ENCODE results near the gene HIGD2A. TPM values are rescaled to one million over a fixed set of nuclear protein-coding genes. Genes with fewer than 3 reads are reported as not detected.

Gene HIGD2A, protein sequence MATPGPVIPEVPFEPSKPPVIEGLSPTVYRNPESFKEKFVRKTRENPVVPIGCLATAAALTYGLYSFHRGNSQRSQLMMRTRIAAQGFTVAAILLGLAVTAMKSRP
- 70.3 to 83.5 TPM (median 74.6 TPM) in 3 replicates for total RNA-seq
- long read RNA-seq, transcript HIGD2A-201 (2 exons, 668 nt): major isoform, 59 of 62 reads
- long read RNA-seq, partial matches to known transcripts: 3 of 62 reads
- long read RNA-seq, other reads (novel, unspliced or antisense): 0 of 62 reads

DNA sequence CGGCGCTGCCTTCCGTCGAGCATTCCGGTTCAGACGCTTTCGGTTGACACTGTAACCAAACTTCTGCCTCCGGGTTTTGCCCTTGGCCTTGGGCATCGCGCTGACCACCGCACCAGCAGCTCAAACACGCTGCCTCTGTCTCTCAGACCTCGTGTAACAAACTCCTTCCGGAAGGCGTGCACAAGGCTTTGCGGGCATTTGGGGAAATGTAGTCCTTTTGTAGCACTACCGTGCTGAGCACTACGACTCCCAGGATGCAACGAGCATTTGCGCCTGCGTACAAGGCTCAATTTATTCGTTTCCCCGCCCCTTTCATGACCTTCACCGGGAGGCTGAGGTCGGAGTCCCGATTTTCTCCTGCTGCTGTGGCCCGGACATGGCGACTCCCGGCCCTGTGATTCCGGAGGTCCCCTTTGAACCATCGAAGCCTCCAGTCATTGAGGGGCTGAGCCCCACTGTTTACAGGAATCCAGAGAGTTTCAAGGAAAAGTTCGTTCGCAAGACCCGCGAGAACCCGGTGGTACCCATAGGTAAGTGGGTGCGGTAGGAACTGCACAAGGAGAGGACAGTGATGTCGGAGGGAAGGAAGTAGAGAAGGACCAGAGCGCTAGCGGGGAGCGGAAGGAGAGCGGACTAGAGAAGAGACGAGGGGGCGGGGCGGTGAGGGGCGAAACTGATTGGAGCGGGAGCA lies at the start of gene HIGD2A, which contains the start of gene NOP16:
Gene HIGD2A (plus strand): TSS at position 308 of the 691 bp plus-strand sequence. CDS start 69 bp downstream, at position 377.
Gene NOP16 (minus strand): TSS at position 155 of the 691 bp plus-strand sequence. CDS start 59 bp downstream, at position 96.
- no peaks in the 10 kb centered on the region for H3K9me3 Mint-ChIP-seq (ENCODE audit: low read depth)
- peak within 1 kb of the TSS; percentile 100 for H3K27ac Mint-ChIP-seq (ENCODE audit: unreplicated experiment)
- no peaks in the 10 kb centered on the region for H3K27me3 Mint-ChIP-seq (ENCODE audit: low read depth)
- TF ChIP-seq, protein P1, sequence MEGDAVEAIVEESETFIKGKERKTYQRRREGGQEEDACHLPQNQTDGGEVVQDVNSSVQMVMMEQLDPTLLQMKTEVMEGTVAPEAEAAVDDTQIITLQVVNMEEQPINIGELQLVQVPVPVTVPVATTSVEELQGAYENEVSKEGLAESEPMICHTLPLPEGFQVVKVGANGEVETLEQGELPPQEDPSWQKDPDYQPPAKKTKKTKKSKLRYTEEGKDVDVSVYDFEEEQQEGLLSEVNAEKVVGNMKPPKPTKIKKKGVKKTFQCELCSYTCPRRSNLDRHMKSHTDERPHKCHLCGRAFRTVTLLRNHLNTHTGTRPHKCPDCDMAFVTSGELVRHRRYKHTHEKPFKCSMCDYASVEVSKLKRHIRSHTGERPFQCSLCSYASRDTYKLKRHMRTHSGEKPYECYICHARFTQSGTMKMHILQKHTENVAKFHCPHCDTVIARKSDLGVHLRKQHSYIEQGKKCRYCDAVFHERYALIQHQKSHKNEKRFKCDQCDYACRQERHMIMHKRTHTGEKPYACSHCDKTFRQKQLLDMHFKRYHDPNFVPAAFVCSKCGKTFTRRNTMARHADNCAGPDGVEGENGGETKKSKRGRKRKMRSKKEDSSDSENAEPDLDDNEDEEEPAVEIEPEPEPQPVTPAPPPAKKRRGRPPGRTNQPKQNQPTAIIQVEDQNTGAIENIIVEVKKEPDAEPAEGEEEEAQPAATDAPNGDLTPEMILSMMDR (IDR thresholded peaks at IDR 0.05): peak; percentile 16
- DNase-seq (ENCODE audit: low spot score): peak; percentile 95
- peak within 1 kb of the TSS; percentile 100 for H3K4me3 Mint-ChIP-seq (ENCODE audit: unreplicated experiment)
- H3K4me1 Mint-ChIP-seq (ENCODE audit: low read depth): peaks cover 23% of the 10 kb centered on the region
- H3K36me3 Mint-ChIP-seq (ENCODE audit: low read depth): peaks cover 8% of the 10 kb centered on the region

DNA sequence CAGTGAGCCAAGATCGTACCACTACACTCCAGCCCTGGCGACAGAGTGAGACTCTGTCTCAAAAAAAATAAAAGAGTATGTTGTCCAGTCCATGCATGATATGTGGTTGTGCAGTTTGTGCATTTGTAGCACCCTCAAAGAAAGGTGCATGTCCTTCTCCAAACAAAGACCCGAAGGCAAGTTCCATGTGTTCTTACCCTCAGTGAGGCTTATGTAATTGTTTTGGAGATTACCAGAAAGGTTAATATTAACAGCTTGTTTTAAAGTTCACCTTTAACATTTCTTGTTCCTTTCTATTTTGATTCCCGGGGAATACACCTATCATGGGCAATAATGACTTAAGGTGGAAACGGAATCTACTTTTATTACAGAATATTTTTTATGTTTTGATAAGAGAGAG lies 49.2 kb upstream of the HIGD2A start:
- TF ChIP-seq, protein P1 (IDR thresholded peaks at IDR 0.05): no peak
- Mint-ChIP-seq H3K4me3 (ENCODE audit: unreplicated experiment) (no peak overlapping the region), H3K36me3 (ENCODE audit: low read depth) (peaks cover 17% of the 10 kb centered on the region), H3K9me3 (ENCODE audit: low read depth) (no peaks in the 10 kb centered on the region), H3K4me1 (ENCODE audit: low read depth) (no peaks in the 10 kb centered on the region), H3K27ac (ENCODE audit: unreplicated experiment) (no peak overlapping the region), H3K27me3 (ENCODE audit: low read depth) (no peaks in the 10 kb centered on the region)
- DNase-seq (ENCODE audit: low spot score): no peak

DNA sequence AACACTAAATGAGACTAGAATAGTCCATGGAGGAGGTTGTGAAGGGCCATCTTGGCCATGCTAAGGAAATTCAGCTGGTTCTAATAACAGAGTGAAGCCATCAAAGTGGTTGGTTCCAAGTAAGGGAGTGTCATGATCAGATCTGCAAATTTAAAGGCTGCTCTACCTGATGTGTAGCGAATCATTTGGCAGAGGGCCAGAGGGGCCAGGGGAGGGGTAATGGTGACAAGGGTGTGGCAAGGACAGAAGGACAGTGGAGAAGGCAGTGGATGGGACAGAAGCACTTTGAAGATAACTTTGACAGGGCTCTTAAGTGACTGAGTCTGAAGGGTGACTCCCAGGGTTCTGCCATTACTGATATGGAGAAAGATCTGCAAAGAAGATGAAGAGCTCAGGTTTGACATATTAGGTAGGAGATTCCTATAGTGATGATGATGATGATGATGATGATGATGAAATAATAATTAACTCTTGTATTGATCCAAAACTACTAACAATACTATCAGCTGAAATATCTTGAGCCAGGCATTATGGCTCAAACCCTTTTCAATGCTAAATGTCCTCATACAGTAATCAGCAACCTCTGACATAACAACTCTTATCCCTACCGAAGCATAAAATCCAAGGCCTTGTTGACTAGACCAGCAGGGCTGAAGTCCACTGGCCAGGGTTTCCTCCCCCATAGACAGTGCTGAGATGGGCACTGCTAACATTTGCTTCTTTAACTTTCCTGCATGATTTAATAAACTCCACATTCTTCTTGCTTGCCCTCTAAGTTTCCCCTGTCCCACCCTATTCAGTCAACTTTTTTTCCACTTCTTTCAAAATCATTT lies 47.0 kb upstream of the HIGD2A start:
- TF ChIP-seq, protein P1 (IDR thresholded peaks at IDR 0.05): no peak
- Mint-ChIP-seq H3K4me1 (ENCODE audit: low read depth) (no peaks in the 10 kb centered on the region), H3K36me3 (ENCODE audit: low read depth) (peaks cover 17% of the 10 kb centered on the region), H3K4me3 (ENCODE audit: unreplicated experiment) (no peak overlapping the region), H3K27me3 (ENCODE audit: low read depth) (no peaks in the 10 kb centered on the region), H3K9me3 (ENCODE audit: low read depth) (no peaks in the 10 kb centered on the region), H3K27ac (ENCODE audit: unreplicated experiment) (peak overlapping the region; percentile 60)
- no peak for DNase-seq (ENCODE audit: low spot score)

DNA sequence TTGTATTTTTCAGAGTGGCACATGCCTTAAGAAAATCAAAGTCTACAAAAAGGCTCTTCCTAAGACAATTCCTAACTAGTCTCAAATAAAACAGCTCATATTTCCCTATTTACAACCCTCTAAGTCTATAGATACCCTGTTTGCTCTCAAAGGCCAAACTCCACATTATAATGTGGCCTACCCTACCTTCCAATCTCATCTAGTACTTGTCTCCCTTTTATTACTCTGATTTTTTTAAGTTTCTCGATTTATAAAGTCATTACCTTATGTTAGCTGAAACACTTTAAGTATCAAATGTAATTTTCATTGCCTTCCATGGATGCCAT lies 46.4 kb upstream of the HIGD2A start:
- DNase-seq (ENCODE audit: low spot score): no peak
- Mint-ChIP-seq H3K9me3 (ENCODE audit: low read depth) (no peaks in the 10 kb centered on the region), H3K4me1 (ENCODE audit: low read depth) (no peaks in the 10 kb centered on the region), H3K4me3 (ENCODE audit: unreplicated experiment) (no peak overlapping the region), H3K27me3 (ENCODE audit: low read depth) (no peaks in the 10 kb centered on the region), H3K36me3 (ENCODE audit: low read depth) (peaks cover 13% of the 10 kb centered on the region), H3K27ac (ENCODE audit: unreplicated experiment) (no peak overlapping the region)
- TF ChIP-seq, protein P1 (IDR thresholded peaks at IDR 0.05): no peak

Measured in chondrocyte (in vitro differentiated cells).